ENCODE measurements around the gene PLN. TPM values are rescaled to one million over a fixed set of nuclear protein-coding genes. Genes with fewer than 3 reads are reported as not detected.

Gene PLN
- total and polyA plus RNA-seq, 9 of the 15 experiments (the other 6 are each of a cell fraction or from before 2014, with no cell fraction given): 0.03 to 0.30 (median 0.03) TPM; not detected in 6

- TF ChIP-seq HMGXB4 (CRISPR knock-in tag; IDR thresholded peaks at IDR 0.05) (no peak), POLR2B (IDR thresholded peaks at IDR 0.05; ENCODE audit: low read depth, partially characterized antibody) (no peak), HNRNPUL1 (IDR thresholded peaks at IDR 0.05; ENCODE audit: low read length) (no peak), JUN (IDR thresholded peaks at IDR 0.05; ENCODE audit: borderline replicate concordance, low read depth, low read length) (peak; percentile 77), JUN (CRISPR knock-in tag; IDR thresholded peaks at IDR 0.05; ENCODE audit: borderline replicate concordance) (no peak), MAFG (tag; conservative IDR thresholded peaks at IDR 0.05) (no peak), CGGBP1 (CRISPR knock-in tag; IDR thresholded peaks at IDR 0.05) (no peak), ZNF766 (CRISPR knock-in tag; conservative IDR thresholded peaks at IDR 0.05) (peak; percentile 70; the same call in 1 of the 2 replicates), ZNF384 (IDR thresholded peaks at IDR 0.05; ENCODE audit: low read depth, low read length) (peak; percentile 67), DLX4 (CRISPR knock-in tag; IDR thresholded peaks at IDR 0.05) (no peak), ATF1 (CRISPR knock-in tag; IDR thresholded peaks at IDR 0.05) (no peak), ATF1 (tag; IDR thresholded peaks at IDR 0.05) (no peak), TFAM (CRISPR knock-in tag; conservative IDR thresholded peaks at IDR 0.05) (no peak), KLF6 (CRISPR knock-in tag; IDR thresholded peaks at IDR 0.05; ENCODE audit: borderline replicate concordance) (no peak), SAFB (IDR thresholded peaks at IDR 0.05; ENCODE audit: borderline replicate concordance, low read depth, low read length) (no peak), TRIM25 (IDR thresholded peaks at IDR 0.05; ENCODE audit: borderline replicate concordance) (no peak), POLR2AphosphoS5 (IDR thresholded peaks at IDR 0.05; ENCODE audit: control insufficient read depth, insufficient read depth, low read depth, low read length) (no peak), STAT6 (CRISPR knock-in tag; IDR thresholded peaks at IDR 0.05) (no peak), TSHZ1 (CRISPR knock-in tag; IDR thresholded peaks at IDR 0.05) (no peak)
Observed at GRCh38 chr6:118581489-118581959, 33.4 kb downstream of the PLN start (continued).
